ENCODE results near the gene SENP8.

Gene SENP8

DNA sequence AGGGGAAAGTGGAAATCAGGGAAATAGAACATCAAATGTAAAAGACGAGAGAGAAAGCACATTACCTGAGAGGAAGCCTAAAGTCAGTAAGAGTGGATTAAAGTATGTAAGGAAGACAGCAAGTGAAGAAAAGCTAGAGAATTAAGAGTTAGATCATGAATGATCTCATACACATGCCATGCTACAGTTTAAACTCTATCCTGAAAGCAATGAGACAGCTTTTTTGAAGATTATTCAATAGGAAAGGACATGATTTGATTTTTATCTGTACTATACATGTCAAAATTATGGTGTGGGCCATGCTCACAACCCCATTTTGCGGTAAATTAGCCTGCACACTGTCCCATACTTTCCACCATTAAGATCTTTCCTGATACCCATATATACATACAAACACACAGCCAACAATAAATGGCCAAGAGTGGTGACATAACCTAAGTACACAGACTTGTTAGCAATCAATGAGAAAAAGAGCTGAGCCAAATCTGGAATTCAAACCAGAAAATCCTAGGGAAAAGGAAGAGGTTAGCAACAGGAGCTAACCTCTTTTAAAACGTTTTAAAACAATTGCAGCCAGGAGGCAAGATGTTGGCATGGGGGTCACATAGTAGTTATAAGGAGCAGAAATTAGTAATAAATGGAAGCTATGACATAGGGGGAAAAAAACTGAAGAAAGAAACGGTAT is 4.7 kb upstream of the SENP8 start:
- no peak for DNase-seq

DNA sequence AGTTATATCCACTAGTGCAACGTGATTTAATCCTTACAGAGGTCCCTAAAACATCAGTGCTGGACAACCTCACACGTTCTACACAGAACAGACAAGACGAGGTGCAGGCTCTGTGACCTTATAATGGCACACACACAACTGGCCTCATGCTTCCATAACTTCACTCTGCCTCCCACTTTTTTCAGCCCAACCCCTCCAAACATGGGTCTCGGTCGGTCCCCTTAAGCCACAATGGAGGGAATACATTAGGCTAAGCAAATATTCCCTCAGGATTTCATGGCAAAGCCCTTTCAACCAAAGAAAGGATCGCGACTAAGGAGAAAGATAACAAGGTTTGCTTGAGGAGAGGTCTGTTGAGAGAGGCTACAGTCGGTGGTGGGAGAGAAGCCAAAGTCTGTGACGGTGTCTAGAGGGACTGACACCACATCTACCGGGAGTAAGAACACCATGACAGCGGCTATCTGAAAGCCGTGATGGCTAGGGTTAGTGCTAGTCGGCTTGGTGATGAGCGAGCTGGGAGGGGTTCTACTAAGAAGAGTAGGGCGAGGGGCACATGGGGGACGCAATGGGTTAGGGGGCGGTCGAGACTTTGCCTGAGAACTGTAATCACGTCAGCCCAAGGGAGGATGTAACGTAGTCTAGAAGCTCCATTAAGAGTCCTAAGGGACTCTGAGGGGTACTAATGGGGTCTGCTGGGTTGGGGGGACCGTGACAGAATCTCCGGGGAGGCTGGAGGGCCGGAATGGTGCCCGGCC is 1.3 kb upstream of the SENP8 start:
- DNase-seq, result peak; percentile 13

DNA sequence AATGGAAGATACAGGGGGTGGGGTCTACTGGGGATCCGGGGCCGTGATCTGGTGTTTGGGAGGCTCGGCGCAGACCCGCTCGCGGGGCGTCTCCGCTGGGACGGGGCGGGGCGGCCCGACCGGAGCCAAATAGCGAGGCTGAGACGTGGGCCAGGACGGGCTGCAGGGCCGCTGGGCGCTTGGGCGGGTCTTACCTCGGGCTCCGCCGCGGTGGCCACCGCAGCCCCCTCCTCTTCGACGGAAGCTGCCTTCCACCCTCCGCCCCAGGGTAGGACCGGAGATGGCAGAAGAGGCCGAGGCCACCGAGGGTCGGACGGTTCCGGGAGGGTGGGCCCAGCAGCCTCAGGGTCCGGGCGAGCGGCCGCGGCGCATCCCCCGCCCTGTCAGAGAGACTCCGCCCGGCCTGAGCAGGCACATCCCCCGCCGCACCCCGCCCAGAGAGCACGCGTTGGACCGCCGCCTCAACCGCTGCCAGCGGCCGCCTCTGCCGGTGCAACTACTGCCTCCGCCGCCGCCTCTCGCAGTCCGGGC is 652 bp upstream of the SENP8 start:
- DNase-seq, result peak; percentile 78

DNA sequence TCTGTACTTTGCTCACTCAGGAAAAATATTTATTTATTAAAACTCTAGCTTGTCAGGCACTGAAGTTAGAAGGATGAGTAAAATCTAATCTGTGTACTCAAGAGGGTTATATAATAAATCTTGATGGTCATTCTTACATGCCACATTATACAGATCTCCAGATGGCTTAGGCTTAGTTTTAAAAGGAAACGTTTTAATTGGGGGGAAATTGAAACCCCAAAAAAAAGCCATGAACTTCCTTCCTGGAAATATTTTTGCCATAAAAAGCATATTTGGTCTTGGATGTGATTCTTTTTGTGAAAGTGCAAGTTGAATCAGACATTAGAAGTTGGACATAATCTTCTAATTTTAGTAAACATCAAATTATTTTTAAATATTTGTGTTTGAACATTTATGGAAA is 6.0 kb downstream of the SENP8 start:
- no peak for DNase-seq

DNA sequence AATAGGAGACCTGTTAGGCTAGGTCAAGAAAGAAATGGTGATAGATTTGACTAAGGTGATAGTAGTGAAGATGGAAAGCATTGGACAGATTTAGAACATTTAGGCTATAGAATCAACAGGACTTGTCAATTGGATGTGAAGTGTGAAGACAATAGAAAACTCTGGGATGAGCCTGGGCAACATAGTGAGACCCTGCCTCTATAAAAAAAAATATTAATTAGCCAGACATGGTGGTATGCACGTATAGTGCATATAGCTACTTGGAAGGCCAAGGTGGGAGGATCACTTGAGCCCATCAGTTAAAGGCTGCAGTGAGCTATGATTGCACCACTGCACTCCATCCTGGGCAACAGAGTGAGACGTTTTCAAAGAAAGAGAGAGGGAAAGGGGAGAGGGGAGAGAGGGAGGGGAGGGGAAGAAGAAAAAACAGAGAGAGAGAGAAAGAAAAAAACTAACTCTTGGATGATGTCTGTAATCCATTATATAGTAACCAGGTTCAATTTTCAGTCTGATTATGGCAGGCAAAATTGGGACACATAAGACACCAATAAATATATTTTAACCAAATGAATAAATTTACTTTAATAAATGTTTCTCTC is 9.6 kb downstream of the SENP8 start:
- DNase-seq, result no peak

DNA sequence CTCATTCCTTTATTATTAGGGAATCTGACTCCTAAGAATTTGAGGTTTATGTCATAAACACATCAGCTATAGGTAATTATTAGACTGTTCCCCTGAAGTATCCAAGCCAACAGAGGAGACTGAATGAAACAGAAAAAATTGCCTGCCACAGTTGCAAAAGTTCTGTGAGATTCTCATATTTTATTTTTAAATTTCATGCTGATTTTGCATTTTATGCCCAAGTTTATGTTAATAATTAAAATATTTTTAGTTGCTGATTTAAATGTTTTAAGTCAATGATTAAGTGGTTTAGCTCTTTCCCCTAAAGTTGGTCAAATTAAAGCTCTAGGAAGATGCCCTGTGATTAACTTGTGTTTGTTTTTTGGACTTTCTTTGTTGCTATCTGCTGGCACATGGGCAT is 10.2 kb downstream of the SENP8 start:
- no peak for DNase-seq

DNA sequence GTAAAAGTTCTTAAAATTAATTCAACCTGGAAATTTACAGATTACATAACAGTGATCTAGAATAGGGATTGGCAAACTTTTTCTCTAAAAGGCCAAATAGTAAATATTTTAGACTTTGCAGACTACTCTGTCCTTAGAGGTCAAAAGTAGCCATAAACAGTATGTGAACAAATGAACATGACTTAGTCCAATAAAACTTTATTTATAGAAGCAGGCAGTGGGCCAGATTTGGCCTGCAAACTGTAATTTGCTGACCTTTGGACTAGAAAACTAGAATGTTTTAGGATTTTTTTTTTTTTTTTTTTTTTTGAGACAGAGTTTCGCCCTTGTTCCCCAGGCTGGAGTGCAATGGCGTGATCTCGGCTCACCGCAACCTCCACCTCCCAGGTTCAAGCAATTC is 12.1 kb downstream of the SENP8 start:
- no peak for DNase-seq

DNA sequence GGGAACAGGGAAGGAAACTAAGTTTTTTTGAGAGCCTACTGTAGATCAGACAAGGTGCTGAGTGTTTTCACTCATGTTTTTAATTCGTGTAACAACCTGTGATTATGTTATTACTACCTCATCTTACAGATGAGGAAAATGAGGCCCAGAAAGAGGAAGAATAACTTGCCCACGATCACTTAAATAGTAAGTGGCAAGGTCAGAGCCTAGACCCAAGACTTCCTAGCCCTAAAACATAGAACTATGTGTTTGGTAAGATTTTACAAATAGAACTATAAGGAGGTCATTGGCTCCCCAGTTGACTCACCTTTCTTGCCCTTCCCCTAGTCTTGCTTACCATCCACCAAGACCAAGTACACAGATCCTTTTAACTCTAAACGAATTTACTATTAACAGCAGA is 13.7 kb downstream of the SENP8 start:
- no peak for DNase-seq

DNA sequence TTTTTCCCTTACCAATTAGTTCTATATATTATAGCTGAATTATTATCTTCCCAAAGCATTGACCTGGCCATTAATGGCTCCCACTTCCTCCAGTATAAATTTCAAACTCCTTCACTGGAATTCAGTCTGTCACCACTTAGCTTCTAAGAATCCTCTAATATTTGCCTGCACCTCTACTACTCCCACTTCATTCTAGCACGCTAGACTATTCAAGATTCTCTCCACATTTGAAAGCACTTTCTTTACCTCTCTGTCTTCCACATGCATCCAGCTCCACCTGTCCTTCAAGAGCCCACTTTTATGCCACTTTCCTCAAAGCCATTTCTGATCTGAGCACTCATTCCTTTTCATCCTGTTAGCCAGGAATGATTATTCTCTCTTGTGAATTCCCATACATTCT is 15.0 kb downstream of the SENP8 start:
- no peak for DNase-seq

DNA sequence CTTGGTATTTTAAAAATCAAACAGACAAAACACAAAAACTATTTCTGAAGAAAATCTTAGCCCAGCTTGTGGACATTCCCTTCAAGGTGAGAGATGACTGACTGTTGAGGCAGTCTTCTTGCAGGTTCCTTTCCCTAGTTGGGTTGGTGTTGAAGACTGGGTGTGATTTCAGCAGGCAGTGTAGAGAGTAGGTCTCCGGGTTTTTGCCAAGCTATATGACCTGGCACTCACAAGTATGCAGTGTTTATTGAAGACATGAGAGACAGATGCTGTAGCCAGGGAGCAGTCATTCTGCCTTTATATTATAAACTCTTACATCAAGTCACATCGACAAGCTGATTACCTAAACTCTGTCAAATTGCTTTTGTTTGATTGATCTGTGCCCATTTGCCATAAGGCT is 17.5 kb downstream of the SENP8 start:
- no peak for DNase-seq

DNA sequence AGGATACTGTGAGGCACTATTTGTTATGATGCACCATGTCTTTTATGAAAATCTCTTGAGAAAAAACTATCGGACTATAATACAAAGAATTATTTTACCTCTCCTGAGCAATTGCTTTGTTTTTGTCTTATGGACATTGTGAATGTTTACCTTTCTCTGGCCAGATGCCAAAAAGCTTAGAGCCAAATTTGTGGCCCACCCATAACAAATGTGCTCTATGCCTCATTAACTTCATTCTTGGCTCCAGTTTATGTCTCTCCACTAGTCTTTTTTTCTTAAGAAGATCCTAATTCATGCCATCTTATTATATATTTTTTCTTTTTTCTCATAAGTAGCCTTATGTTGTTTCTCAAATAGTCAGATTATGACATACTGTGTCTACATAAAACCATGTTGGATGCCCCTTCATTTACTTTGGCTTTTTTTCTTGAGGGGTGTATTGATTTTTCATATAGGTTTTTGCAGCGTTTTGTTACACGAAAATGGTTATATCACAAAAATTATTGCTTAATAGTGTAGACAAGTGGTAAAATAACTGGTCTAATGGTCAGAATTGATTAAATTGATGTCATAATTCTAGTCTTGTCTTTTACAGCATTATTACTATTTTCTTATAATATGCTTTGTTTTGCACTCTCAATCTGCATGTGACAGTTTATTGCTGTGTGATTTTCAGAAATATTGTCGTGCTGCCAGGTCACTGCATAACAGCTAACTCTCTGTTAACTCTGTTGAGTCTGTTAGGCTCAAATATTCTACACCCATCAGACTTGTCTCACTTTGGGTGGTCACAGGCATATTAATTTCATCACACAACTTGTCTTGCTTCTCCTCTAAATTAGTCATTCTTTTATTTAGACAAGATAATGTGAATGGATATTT is 18.2 kb downstream of the SENP8 start:
- no peak for DNase-seq

DNA sequence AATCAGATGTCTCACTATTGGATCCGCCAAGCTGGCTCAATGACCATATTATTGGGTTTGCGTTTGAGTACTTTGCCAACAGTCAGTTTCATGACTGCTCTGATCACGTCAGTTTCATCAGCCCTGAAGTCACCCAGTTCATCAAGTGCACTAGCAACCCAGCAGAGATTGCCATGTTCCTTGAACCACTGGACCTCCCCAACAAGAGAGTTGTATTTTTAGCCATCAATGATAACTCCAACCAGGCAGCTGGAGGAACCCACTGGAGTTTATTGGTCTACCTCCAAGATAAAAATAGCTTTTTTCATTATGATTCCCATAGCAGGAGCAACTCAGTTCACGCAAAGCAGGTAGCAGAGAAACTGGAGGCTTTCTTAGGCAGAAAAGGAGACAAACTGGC is 21.5 kb downstream of the SENP8 start:
- no peak for DNase-seq

DNA sequence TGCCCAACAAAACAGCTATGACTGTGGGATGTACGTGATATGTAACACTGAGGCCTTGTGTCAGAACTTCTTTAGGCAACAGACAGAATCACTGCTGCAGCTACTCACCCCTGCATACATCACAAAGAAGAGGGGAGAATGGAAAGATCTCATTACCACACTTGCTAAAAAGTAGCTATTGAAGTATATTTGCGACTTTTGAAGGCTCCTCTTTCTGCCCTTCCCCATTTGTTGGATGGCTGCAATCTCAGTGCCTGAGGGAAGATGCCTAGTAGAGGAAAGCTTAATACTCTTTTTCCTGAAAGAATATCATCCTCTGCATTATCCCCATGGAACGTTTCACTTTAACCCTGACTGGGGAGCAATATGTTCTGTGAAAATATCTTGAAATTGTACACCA is 21.9 kb downstream of the SENP8 start:
- no peak for DNase-seq

DNA sequence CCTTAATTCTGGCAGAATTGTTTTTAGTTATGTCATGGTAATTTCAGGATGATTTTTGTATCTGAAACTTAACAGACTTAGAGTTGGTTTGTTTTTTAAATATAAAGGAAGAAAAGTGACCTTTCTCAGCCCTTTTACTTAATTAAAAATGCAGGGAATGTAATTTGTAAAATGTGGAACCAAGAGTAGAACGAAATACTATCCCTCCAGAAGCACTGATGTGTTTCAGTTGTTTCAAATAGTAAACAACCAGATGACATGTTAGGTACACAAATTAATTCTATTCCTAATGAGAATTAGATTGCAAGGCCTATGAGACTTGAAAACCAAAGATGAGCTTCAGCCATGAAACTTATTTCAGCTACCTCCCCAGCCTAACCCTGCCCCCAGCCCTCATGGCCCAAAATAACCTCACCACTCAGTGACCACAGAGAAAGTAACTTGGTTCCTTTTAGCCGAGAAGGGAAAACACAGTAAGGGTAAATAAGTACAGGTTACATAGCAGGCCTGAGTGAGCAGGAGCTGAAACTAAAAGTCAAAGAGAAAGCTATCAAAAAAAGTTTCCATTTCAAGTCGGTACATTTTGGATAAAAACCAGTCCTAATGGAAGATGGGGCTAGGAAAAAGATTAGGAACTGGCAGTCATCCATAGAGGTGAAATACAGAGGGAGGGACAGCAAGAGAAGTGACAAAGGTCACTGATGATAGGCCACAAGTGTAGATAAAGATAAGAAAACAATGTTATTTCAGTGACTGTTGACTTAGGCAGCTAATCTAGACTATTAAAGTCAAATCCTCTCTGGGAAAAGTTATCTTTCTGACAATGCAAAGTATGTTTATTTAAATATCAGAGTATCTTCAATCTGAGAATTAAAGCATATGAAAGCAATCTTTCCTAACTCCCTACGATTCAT is 23.2 kb downstream of the SENP8 start:
- DNase-seq, result peak; percentile 4

DNA sequence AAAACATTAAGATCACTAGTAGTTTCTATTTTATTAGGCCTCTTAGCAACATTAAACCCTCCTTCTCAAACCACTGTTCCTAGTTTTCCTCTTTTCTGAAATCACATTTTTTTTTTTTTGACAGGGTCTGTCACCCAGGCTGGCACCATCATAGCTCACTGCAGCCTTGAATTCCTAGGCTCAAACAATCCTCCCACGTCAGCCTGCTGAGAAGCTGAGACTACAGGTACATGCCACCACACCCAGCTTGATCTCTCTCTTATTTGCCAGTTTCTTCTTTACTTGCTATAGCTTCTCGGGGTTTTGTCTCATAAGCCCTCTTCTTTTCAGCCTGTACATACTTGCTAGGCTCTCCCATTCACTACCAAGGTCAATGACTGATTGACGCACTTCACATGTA is 28.0 kb downstream of the SENP8 start:
- no peak for DNase-seq

DNA sequence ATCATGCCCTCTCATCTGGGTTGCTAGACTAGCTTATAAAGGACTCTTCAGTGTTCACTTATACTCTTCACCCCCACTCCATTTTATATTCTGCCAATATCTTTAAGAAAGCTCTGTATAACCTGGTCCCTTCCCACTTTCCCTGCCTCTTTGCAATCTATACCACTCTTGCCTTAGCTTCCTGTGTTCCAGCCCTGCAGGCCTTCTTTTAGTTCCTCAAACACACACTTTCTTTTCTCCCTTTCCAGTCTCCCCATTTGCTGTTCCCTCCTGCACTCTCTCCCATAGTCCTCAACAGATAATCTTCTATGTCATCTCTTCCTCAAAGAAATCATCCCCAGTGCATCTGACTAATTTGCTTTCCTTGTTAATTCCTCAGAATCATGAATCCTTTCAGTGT is 28.7 kb downstream of the SENP8 start:
- DNase-seq, result no peak

DNA sequence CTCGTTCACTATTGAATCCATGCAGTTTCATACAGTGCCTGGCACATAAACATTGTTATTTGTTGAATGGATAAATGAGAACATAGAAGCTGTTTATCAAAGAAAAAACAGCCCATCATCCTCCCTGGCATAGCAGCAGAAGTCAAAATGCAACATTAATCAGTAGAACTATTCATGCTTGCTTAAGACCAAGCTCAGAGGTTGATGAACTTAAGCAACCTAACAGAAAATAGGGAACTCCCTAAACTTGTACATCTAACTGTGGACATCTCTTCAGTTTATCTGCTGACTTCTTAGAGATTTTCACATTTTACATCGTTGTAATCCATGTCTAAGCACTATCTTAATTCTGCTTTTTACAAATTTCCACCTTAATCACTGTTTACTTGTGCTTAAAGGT is 29.2 kb downstream of the SENP8 start:
- no peak for DNase-seq

DNA sequence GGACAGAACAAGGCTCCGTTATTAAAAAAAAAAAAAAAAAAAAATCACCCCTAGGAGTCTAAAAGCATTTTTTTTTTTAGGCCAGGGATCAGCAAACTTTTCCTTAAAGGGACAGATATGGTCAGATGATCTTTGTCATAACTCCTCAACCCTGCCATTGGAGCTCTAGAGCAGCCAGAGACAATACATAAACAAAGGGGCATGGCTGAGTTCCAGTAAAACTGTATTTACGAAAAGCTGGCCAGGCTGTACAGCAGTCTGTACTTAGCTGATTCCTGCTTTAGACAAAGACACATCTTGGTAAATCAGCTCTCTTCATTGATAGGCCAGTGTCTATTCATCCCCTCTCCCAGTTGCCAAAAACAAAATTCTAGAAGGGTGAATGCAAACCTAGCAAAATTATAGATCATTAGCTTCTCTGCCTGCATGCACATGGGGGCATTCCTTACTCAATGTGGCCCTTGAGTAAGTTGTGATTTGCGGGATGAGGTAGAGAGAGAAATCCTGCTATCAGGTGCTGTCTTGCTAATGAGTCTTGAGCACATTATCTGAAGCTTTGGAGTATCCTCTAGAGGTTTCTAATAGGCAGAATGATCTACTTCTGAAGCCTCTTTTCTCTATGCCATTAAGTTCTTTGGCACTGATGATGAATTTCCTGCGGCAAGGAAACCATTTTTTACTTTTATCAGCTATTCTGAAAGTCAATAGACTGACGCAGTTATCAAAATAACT is 35.2 kb downstream of the SENP8 start:
- no peak for DNase-seq

DNA sequence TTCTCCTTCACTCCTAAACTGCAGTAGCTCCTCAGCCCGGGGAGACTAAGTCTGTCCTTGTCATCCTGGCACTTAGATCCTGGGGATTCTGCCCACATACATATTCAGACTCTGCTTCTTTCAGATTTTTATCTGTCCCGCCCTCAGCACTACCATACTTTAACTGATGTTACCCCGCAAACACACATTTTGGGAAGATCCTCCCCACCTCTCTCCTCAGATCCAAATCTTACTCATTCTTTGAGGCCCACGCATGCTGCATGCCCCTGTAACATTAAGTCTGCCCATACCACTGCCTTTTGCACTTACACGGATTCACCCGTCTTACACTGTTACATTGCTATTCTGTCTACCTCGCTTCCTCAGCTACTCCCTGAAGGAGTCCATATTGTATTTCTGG is 36.1 kb downstream of the SENP8 start:
- DNase-seq, result no peak

DNA sequence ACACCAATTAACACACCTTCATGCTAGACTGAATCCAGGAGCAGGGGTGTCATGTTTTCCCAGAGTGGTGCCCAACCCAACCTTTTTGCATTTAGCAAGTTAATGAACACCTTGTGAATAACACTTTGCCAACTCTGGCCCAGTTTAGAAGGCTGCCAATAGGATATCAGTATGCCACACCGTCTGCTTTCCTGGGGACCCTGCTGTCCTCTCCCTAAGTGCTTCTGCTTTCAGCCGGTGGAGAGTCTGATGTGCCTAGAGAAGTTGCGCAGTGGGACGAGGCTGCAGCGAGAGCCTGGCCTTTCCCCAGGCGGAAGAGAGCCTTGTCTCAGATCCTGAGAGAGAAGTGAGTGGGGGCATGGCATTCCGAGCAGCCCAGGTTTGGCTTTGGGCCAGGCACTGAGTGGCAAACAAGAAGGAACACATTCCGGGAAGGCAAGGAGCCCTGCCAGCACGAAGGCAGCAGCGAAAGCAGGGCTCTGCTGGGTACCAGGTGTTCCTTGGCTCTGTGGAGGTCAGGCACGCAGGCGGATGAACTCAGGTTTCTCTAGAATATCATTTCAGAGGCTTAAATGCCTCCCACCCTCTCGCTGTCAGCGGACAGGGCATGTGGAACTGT is 36.9 kb downstream of the SENP8 start:
- peak; percentile 53 for DNase-seq

Measured in fibroblast of skin of scalp (primary cell).